ENCODE results near the gene STAT4.

The STAT4 gene

GRCh38 chr2:191144217-191144616, 6.6 kb downstream of the STAT4 start:
- no peak for TF ChIP-seq ZNF274 (IDR thresholded peaks at IDR 0.05; ENCODE audit: low read depth, low read length)
- H3K4me3 ChIP-seq (ENCODE audit: low read length) = no peak overlapping the region

- no peak for TF ChIP-seq ZNF274 (IDR thresholded peaks at IDR 0.05; ENCODE audit: low read depth, low read length)
- H3K4me3 ChIP-seq (ENCODE audit: low read length) = no peak overlapping the region
These were observed 7.0 kb downstream of the STAT4 start for GRCh38 chr2:191143791-191144190.

- TF ChIP-seq ZNF274 (IDR thresholded peaks at IDR 0.05; ENCODE audit: low read depth, low read length) = no peak
- H3K4me3 ChIP-seq (ENCODE audit: low read length) = no peak overlapping the region
These were observed 21.9 kb downstream of the STAT4 start for GRCh38 chr2:191128911-191129304.

- H3K4me3 ChIP-seq (ENCODE audit: low read length) = no peak overlapping the region
These were observed 22.5 kb downstream of the STAT4 start for GRCh38 chr2:191128172-191128910.

GRCh38 chr2:191127235-191127634, 23.6 kb downstream of the STAT4 start:
- no peak for TF ChIP-seq ZNF274 (IDR thresholded peaks at IDR 0.05; ENCODE audit: low read depth, low read length)
- no peak overlapping the region for H3K4me3 ChIP-seq (ENCODE audit: low read length)

More at GRCh38 chr2:191128172-191128910, 22.5 kb downstream of the STAT4 start:
- TF ChIP-seq ZNF274 (IDR thresholded peaks at IDR 0.05; ENCODE audit: low read depth, low read length) = no peak

GRCh38 chr2:191126386-191127085, 24.3 kb downstream of the STAT4 start:
- no peak for TF ChIP-seq ZNF274 (IDR thresholded peaks at IDR 0.05; ENCODE audit: low read depth, low read length)
- no peak overlapping the region for H3K4me3 ChIP-seq (ENCODE audit: low read length)

GRCh38 chr2:191125646-191126045, 25.1 kb downstream of the STAT4 start:
- no peak overlapping the region for H3K4me3 ChIP-seq (ENCODE audit: low read length)

GRCh38 chr2:191122638-191123294, 28.0 kb downstream of the STAT4 start:
- no peak overlapping the region for H3K4me3 ChIP-seq (ENCODE audit: low read length)
- TF ChIP-seq ZNF274 (IDR thresholded peaks at IDR 0.05; ENCODE audit: low read depth, low read length) = no peak

More at GRCh38 chr2:191125646-191126045, 25.1 kb downstream of the STAT4 start:
- TF ChIP-seq ZNF274 (IDR thresholded peaks at IDR 0.05; ENCODE audit: low read depth, low read length) = no peak

GRCh38 chr2:191117341-191117740, 33.5 kb downstream of the STAT4 start:
- H3K4me3 ChIP-seq (ENCODE audit: low read length) = no peak overlapping the region
- TF ChIP-seq ZNF274 (IDR thresholded peaks at IDR 0.05; ENCODE audit: low read depth, low read length) = no peak

GRCh38 chr2:191115804-191116203, 35.0 kb downstream of the STAT4 start:
- no peak overlapping the region for H3K4me3 ChIP-seq (ENCODE audit: low read length)
- no peak for TF ChIP-seq ZNF274 (IDR thresholded peaks at IDR 0.05; ENCODE audit: low read depth, low read length)

GRCh38 chr2:191115391-191115790, 35.4 kb downstream of the STAT4 start:
- no peak for TF ChIP-seq ZNF274 (IDR thresholded peaks at IDR 0.05; ENCODE audit: low read depth, low read length)
- H3K4me3 ChIP-seq (ENCODE audit: low read length) = no peak overlapping the region

GRCh38 chr2:191114403-191114886, 36.3 kb downstream of the STAT4 start:
- TF ChIP-seq ZNF274 (IDR thresholded peaks at IDR 0.05; ENCODE audit: low read depth, low read length) = no peak
- H3K4me3 ChIP-seq (ENCODE audit: low read length) = peak overlapping the region; percentile 52; the same call in 1 of the 2 replicates

- TF ChIP-seq ZNF274 (IDR thresholded peaks at IDR 0.05; ENCODE audit: low read depth, low read length) = no peak
- H3K4me3 ChIP-seq (ENCODE audit: low read length) = no peak overlapping the region
These were observed 37.0 kb downstream of the STAT4 start for GRCh38 chr2:191113761-191114160.

GRCh38 chr2:191112448-191112901, 38.3 kb downstream of the STAT4 start:
- no peak overlapping the region for H3K4me3 ChIP-seq (ENCODE audit: low read length)
- no peak for TF ChIP-seq ZNF274 (IDR thresholded peaks at IDR 0.05; ENCODE audit: low read depth, low read length)

Measured in GM08714 (cell line).